ENCODE measurements around the gene OR11A1. TPM values are rescaled to one million over a fixed set of nuclear protein-coding genes. Genes with fewer than 3 reads are reported as not detected.

OR11A1 gene
- polyA plus RNA-seq, 1 donor from 2014 or later = not detected

Other genes starting within 250 kb of the OR11A1 start
- gene OR14J1, start 155.4 kb downstream of the OR11A1 start, polyA plus RNA-seq (ENCODE audit: insufficient read depth, low read depth, low replicate concordance) = not detected
- not detected for gene OR5V1, start 88.2 kb downstream of the OR11A1 start, polyA plus RNA-seq (ENCODE audit: insufficient read depth, low read depth, low replicate concordance)
- not detected for gene OR12D3, start 81.8 kb downstream of the OR11A1 start, polyA plus RNA-seq (ENCODE audit: insufficient read depth, low read depth, low replicate concordance)
- gene OR12D2, start 61.4 kb downstream of the OR11A1 start, polyA plus RNA-seq (ENCODE audit: insufficient read depth, low read depth, low replicate concordance) = not detected
- not detected for gene OR12D1, start 42.1 kb downstream of the OR11A1 start, polyA plus RNA-seq (ENCODE audit: insufficient read depth, low read depth, low replicate concordance)
- not detected for gene OR10C1, start 17.8 kb downstream of the OR11A1 start, polyA plus RNA-seq (ENCODE audit: insufficient read depth, low read depth, low replicate concordance)
- gene OR2H1, start 84 bp upstream of the OR11A1 start, polyA plus RNA-seq (ENCODE audit: insufficient read depth, low read depth, low replicate concordance) = not detected
- gene MAS1L, start 30.9 kb upstream of the OR11A1 start, polyA plus RNA-seq (ENCODE audit: insufficient read depth, low read depth, low replicate concordance) = not detected
- 0.42 TPM for gene UBD, start 102.7 kb upstream of the OR11A1 start, polyA plus RNA-seq (ENCODE audit: insufficient read depth, low read depth, low replicate concordance)
- not detected for gene OR2H2, start 128.1 kb upstream of the OR11A1 start, polyA plus RNA-seq (ENCODE audit: insufficient read depth, low read depth, low replicate concordance)
- 88.6 TPM for gene GABBR1, start 176.1 kb upstream of the OR11A1 start, polyA plus RNA-seq (ENCODE audit: insufficient read depth, low read depth, low replicate concordance)
- gene MOG, start 200.0 kb upstream of the OR11A1 start, polyA plus RNA-seq (ENCODE audit: insufficient read depth, low read depth, low replicate concordance) = 87.3 TPM
- gene ZFP57, start 224.1 kb upstream of the OR11A1 start, polyA plus RNA-seq (ENCODE audit: insufficient read depth, low read depth, low replicate concordance) = 0.17 TPM